ENCODE results near the gene STK33.

The STK33 gene

GRCh38 chr11:8381343-8381742 lies 212.7 kb downstream of the STK33 start:
- DNase-seq (ENCODE audit: insufficient read length, low spot score) (no peak), FAIRE-seq (no peak)

- FAIRE-seq: peak; percentile 69
- no peak for DNase-seq (ENCODE audit: insufficient read length, low spot score)
These were observed 218.1 kb downstream of the STK33 start for GRCh38 chr11:8375932-8376331.

GRCh38 chr11:8375460-8375859 lies 218.6 kb downstream of the STK33 start:
- FAIRE-seq (no peak), DNase-seq (ENCODE audit: insufficient read length, low spot score) (no peak)

DNA sequence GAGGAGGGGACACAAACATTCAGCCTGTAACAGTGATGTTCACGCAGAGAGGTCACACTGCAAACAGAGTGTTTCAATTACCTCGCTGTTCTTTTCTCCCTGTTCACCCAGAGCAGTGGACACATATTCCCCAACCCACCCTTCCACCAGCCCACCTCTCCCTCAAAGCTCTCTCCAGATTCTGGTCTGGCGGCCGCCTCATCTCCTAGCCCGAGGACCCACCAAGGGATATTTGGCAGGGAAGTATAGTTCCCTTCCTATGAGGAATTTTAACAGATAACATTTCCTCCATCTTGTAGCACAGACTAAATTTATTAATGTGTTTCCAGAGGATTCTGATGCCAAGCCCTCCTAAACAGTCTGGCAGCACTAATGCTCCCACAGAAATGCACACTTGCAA lies 219.3 kb downstream of the STK33 start:
- DNase-seq (ENCODE audit: insufficient read length, low spot score): no peak
- no peak for FAIRE-seq

DNA sequence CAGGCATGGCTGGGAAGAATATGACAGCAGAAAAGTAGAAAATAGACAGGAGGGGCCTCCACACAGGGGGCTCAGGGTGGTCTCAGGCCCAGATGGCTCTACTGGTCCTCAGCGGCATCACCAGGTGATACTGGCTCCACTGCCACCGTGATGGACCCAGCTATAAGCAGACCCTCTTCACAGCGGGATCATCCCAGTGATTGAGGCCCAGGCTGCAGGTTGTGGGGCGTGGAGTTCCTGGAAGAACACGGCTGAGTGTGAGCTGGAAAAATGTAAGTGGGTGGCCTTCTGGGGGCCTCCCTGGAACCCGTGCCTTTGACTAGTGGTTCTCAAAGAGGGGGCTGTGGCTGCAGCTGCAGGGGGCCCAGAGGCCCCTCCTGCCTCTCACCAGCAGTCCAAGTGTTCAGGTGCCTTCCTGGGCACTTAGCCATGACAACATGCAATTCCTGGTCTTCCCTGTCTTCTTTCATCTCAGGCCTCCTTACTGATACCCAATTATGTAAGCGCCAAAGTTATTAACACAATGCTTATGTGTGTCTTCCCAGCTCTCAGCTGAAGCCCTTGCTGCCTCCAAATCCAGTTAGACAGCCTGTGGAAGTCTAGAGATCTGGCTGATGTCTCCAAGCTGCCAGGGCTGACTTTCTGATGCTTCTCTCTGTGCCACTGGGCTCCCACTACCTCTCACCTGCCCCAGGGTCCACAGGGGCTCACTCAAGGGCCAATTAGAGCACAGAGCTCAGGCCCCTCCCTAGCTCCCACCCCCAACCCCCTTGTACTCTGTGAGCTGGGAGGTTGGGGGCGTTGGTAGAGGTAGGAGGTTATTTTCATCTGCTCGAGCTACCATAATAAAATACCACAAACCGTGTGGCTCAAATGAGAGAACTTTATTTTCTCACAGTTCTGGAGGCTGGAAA lies 220.3 kb downstream of the STK33 start:
- FAIRE-seq: no peak

GRCh38 chr11:8372641-8373381 lies 221.2 kb downstream of the STK33 start:
- DNase-seq (ENCODE audit: insufficient read length, low spot score) (no peak), FAIRE-seq (no peak)

More for the DNA sequence above, 220.3 kb downstream of the STK33 start:
- DNase-seq (ENCODE audit: insufficient read length, low spot score): no peak

GRCh38 chr11:8371516-8371884 lies 222.5 kb downstream of the STK33 start:
- no peak for FAIRE-seq
- no peak for DNase-seq (ENCODE audit: insufficient read length, low spot score)

DNA sequence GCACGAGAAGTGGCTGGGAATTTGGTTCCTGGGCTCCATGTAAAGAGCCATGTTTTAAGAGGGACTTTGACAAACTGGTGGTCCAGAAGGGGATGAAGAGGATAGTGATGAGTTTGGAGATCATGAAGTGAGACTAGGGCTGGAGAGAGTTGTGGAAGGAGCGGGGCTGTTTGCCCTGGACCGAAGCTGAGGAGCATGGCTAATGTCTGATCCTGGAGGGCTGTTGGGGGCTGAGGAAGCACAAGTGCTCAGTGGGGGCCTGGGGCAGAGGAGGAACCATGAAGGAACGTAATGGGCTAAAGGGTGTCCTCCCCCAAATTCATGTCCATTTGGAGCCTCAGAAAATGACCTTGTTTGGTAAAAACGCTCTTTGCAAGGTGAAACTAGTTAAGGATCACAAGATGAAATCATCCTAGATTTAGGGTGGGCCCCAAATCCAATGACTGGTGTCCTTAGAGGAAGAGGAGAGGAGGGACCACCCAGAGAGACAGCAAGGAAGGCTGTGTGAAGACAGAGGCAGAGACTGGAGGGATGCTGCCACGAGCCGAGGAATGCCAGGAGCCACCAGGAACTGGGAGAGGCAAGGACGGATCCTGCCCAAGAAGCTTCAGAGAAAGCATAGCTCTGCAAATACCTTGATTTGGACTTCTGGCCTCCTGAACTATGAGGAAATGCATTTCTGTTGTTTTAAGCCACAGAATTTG lies 223.1 kb downstream of the STK33 start:
- DNase-seq (ENCODE audit: insufficient read length, low spot score) (no peak), FAIRE-seq (no peak)

GRCh38 chr11:8369592-8370205 lies 224.3 kb downstream of the STK33 start:
- FAIRE-seq (no peak), DNase-seq (ENCODE audit: insufficient read length, low spot score) (no peak)

- no peak for DNase-seq (ENCODE audit: insufficient read length, low spot score)
- no peak for FAIRE-seq
These were observed 225.3 kb downstream of the STK33 start for GRCh38 chr11:8368772-8369171.

DNA sequence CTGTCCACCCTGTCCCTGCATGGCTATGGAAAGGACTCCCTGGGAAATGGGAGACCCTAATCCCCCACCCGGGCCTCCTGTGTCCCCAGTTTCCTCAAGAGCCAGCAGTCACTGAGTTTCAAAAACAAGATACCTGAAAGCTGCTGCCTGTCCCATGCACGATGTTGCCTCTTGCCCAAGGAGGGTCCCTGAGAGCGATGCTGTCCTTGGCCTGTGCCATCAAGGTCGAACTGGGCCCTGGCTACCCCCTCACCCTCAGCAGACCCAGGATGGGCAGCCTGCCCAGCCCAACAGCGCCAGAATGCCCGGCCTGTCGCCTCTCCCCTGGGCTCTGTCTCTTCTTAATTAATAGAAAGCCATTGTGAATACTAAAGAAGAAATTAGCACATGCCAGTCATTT lies 225.8 kb downstream of the STK33 start:
- FAIRE-seq (no peak), DNase-seq (ENCODE audit: insufficient read length, low spot score) (no peak)

DNA sequence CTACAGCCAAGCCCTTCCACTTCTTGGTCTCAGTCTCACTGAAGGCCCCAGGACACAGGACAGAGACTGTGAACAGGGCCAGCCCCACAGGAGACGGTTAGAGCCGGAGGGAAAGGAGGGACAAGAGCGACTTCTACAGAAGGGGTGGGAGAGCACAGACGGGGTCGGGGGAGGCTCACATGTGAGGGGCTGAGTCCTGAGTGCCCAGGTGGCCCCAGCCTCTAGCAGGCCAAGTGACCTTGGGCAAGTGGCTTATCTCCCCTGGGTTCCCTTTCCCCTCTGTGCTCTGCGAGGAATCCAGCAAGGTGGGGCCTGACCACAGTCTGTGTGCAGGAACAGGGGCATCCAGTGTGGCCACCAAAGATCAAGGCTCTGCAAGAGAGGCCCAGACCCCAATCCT lies 227.7 kb downstream of the STK33 start:
- no peak for DNase-seq (ENCODE audit: insufficient read length, low spot score)
- no peak for FAIRE-seq

DNA sequence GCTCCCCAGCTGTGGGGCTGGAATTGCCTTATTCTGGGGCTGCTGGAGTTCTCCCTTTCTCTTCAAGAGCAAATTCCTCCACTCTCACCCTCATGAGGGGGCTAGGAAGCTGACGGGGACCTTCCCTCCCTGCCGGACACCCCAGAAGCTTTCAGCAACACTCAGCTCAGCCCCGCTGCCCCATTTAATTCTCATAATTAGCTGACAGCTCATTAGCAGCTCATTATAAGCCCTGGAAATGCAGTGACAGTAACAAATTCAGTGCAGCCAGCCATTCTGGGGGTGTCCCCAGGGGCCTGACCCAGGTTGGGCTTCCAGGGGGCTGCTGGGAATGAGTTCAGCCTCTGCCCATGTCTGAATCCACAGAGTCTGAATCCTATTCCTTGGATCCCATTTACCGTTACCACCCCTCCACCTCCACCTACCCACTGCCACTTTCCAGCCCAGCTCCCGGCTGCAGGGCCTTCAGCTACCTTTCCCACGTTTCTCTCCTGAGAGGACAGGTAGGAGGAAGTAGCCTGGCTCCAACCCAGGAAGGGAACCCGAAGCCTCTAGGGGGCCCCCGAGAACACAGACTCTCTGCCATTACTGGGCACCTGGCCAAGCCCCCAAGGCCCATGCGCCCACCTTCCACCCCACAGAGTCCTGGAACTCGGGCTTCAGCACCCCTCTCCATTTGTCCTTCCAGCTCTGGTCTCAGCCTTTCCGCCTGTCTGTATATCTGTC lies 228.6 kb downstream of the STK33 start:
- no peak for DNase-seq (ENCODE audit: insufficient read length, low spot score)
- no peak for FAIRE-seq

GRCh38 chr11:8363921-8364320 lies 230.1 kb downstream of the STK33 start:
- no peak for FAIRE-seq
- DNase-seq (ENCODE audit: insufficient read length, low spot score): no peak

DNA sequence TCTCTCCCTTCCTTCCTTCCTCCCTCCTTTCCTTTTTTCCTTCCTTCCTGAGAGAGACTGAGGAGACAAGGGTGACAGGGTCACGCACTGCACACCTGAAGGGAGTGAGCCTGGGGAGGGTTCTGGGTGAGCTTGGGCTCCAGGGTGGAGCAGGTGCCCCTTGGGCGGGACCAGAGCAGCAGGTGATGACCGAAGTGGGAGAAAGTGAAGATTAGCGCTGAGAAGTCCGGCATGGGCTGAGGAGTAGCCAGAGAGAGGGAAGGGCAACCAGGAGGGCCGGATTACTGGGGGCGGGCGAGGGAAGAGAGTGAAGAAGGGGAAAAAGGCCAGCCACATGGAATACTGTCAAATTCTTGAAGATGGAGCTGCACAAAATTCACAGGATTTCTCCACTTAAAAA lies 231.1 kb downstream of the STK33 start:
- FAIRE-seq (no peak), DNase-seq (ENCODE audit: insufficient read length, low spot score) (no peak)

DNA sequence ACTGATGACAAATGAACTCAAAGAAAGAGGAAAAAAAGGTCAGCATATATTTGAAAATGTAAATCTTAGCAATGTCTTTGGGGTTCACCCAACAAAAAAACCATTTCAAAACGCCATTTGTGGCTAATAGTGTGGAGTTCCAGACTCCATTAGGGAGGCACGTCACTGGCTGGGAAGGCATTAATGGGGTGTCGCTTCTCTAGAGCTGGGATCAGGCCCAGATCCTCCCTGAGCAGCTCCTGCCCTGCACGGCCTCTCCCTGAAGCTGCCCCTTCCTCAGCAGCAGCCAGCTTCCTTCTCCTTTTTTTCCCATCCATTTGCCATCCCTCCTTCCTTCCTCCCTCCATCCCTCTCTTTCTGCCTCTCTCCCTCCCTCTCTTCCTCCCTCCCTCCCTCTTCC lies 231.5 kb downstream of the STK33 start:
- DNase-seq (ENCODE audit: insufficient read length, low spot score): no peak
- no peak for FAIRE-seq

- FAIRE-seq (no peak), DNase-seq (ENCODE audit: insufficient read length, low spot score) (no peak)
These were observed 232.3 kb downstream of the STK33 start for GRCh38 chr11:8361664-8362210.

DNA sequence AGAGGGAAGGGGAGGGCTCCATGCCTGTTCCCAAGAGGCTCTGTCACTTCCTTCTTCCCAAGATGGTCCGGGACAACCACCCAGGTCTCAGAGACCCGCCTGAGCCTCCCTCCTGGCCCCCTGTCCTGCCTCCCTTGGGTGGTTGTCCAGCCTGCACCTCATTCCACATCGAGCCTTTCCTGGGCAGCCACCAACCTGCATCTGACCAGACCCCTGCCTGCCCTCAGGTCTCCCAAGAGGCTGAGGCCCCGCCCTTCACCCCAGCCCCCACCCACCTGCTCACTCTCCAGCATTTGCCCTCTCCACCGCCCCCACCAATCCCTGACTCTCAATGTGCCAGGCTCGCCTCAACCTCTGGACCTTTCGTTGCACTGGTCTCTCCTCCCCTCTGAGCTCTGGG lies 232.8 kb downstream of the STK33 start:
- FAIRE-seq: no peak
- no peak for DNase-seq (ENCODE audit: insufficient read length, low spot score)

GRCh38 chr11:8360086-8360828 lies 233.8 kb downstream of the STK33 start:
- FAIRE-seq (no peak), DNase-seq (ENCODE audit: insufficient read length, low spot score) (no peak)

Data from HTR-8/SVneo (cell line).